ENCODE measurements around the gene SARNP. TPM values are rescaled to one million over a fixed set of nuclear protein-coding genes. Genes with fewer than 3 reads are reported as not detected.

Gene SARNP
- total RNA-seq, 1 donor from 2014 or later: 78.3 TPM

- DNase-seq (ENCODE audit: low spot score): no peak
- Mint-ChIP-seq H3K4me3 (ENCODE audit: low read depth) (no peak overlapping the region), H3K27me3 (ENCODE audit: low read depth) (no peaks in the 10 kb centered on the region), H3K9me3 (no peaks in the 10 kb centered on the region), H3K36me3 (ENCODE audit: low read depth) (peaks cover 44% of the 10 kb centered on the region), H3K4me1 (ENCODE audit: low read depth) (peaks cover 32% of the 10 kb centered on the region), H3K27ac (peak overlapping the region; percentile 10)
- intact Hi-C loops (cut with micrococcal nuclease): no loop called here
These were observed 3.3 kb downstream of the SARNP start for GRCh38 chr12:55814257-55814656.

DNA sequence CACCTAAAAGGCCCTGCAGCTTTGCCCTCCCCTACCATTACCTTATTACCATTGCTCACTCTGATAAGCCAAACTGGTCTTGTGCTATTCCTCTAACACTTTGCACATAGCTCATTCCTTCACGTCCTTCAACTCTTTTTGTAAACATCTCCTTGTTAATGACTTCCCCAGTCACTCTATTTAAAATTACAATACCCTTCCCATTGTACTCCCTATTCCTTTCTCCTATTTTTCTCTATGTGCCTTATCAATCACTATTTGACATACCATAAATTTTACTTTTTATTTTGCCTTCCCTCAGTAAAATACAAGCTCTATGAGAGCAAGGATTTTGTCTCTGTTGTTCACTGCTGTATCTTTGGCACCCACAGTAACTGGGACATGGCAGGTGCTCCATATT is 5.4 kb downstream of the SARNP start:
- no peak overlapping the region for H3K27ac Mint-ChIP-seq
- no peaks in the 10 kb centered on the region for H3K9me3 Mint-ChIP-seq
- H3K4me3 Mint-ChIP-seq (ENCODE audit: low read depth): no peak overlapping the region
- H3K27me3 Mint-ChIP-seq (ENCODE audit: low read depth): no peaks in the 10 kb centered on the region
- no peak for DNase-seq (ENCODE audit: low spot score)
- H3K36me3 Mint-ChIP-seq (ENCODE audit: low read depth): peaks cover 50% of the 10 kb centered on the region
- intact Hi-C loops (cut with micrococcal nuclease): no loop called here
- peaks cover 26% of the 10 kb centered on the region for H3K4me1 Mint-ChIP-seq (ENCODE audit: low read depth)

DNA sequence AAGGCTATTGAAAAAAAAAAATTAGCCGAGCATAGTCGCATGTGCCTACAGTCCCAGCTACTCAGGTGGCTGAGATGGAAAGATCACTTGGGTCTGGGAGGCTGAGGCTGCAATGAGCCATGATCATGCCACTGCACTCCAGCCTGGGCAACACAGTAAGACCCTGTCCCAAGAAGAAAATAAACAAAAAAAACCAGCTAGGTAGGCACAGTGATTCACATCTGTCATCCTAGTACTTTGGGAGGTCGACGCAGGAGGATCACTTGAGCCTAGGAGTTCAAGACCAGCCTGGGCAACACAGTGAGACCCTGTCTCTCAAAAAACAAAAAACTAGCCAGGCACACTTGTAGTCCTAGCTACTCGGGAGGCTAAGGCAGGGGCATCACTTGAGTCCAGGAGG is 8.2 kb downstream of the SARNP start:
- no peaks in the 10 kb centered on the region for H3K9me3 Mint-ChIP-seq
- DNase-seq (ENCODE audit: low spot score): no peak
- H3K27me3 Mint-ChIP-seq (ENCODE audit: low read depth): no peaks in the 10 kb centered on the region
- H3K27ac Mint-ChIP-seq: no peak overlapping the region
- peaks cover 42% of the 10 kb centered on the region for H3K36me3 Mint-ChIP-seq (ENCODE audit: low read depth)
- intact Hi-C loops (cut with micrococcal nuclease): no loop called here
- H3K4me3 Mint-ChIP-seq (ENCODE audit: low read depth): no peak overlapping the region
- H3K4me1 Mint-ChIP-seq (ENCODE audit: low read depth): peaks cover 24% of the 10 kb centered on the region

DNA sequence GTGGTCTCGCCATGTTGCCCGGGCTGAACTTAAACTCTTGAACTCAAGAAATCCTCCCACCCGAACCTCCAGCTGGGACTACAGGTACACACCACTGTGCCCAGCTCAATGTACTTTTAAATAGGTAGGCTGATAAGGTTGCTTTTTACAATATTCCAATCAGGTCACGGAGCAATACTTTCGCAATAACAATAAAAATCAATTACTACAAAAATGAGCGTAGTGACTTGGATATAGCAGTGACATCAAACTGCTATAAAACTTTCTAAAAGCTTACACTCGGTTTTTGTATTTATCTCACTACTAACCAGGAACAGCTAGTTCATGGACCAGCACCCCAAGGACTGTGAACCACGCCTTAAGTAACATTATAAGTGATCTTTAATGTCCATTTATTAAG is 10.5 kb downstream of the SARNP start:
- Mint-ChIP-seq H3K27ac (no peak overlapping the region), H3K36me3 (ENCODE audit: low read depth) (peaks cover 44% of the 10 kb centered on the region), H3K4me1 (ENCODE audit: low read depth) (peaks cover 14% of the 10 kb centered on the region), H3K4me3 (ENCODE audit: low read depth) (no peak overlapping the region), H3K27me3 (ENCODE audit: low read depth) (no peaks in the 10 kb centered on the region), H3K9me3 (no peaks in the 10 kb centered on the region)
- intact Hi-C loops (cut with micrococcal nuclease): no loop called here
- no peak for DNase-seq (ENCODE audit: low spot score)

GRCh38 chr12:55797550-55797949 is 20.0 kb downstream of the SARNP start:
- Mint-ChIP-seq H3K4me1 (ENCODE audit: low read depth) (peaks cover 20% of the 10 kb centered on the region), H3K4me3 (ENCODE audit: low read depth) (no peak overlapping the region), H3K36me3 (ENCODE audit: low read depth) (peaks cover 71% of the 10 kb centered on the region), H3K9me3 (no peaks in the 10 kb centered on the region), H3K27ac (peak overlapping the region; percentile 12), H3K27me3 (ENCODE audit: low read depth) (no peaks in the 10 kb centered on the region)
- DNase-seq (ENCODE audit: low spot score): no peak
- intact Hi-C loops (cut with micrococcal nuclease): loop anchor here (1.0 kb wide), 2 partner anchors 54 to 59 kb away; partner anchors contain the start of gene GDF11

DNA sequence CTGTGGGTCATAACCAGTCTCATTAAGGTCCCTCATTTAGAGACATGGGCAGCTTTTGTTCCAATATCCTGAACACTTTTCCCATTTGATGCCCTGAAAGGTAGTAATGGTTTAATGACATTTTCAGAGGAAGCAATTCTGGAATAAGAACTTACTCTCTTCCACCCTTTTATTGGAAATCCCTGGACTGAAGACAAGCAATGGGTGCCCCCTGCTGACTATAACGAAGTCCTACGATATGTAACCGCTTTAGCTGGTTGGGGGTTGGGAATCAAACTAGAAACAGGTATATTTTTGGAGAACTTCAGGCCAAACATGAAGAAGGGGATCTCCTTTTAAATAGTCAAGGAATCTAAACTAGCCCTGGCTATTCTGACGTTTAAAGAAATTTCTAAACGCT is 20.5 kb downstream of the SARNP start:
- Mint-ChIP-seq H3K36me3 (ENCODE audit: low read depth) (peaks cover 69% of the 10 kb centered on the region), H3K4me1 (ENCODE audit: low read depth) (peaks cover 20% of the 10 kb centered on the region), H3K27me3 (ENCODE audit: low read depth) (no peaks in the 10 kb centered on the region), H3K4me3 (ENCODE audit: low read depth) (no peak overlapping the region), H3K9me3 (no peaks in the 10 kb centered on the region), H3K27ac (peak overlapping the region; percentile 45)
- intact Hi-C loops (cut with micrococcal nuclease): loop anchor here (1.0 kb wide), 2 partner anchors 54 to 59 kb away; partner anchors contain the start of gene GDF11
- DNase-seq (ENCODE audit: low spot score): no peak

DNA sequence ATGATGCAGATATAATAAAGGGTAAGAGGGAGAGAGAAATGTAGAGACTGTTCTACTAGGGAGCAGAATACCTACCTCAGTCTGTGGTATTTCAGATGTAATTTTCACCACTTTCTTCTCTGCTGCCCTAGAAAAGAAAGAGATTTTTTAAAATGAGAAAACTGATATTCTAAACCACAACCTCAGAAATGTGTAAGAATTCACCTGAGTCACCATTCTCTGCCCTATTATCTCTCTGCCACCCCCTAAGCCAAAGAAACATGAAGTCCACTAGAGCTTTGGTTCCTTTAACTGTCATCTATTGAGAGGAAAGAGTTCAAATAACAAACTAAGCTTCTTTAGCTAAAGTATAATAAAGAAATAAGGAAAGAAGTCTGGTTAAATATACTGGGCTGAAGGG is 21.6 kb downstream of the SARNP start:
- peaks cover 20% of the 10 kb centered on the region for H3K4me1 Mint-ChIP-seq (ENCODE audit: low read depth)
- peaks cover 67% of the 10 kb centered on the region for H3K36me3 Mint-ChIP-seq (ENCODE audit: low read depth)
- intact Hi-C loops (cut with micrococcal nuclease): loop anchor here (2.0 kb wide), 1 partner anchor 15 kb away; no protein-coding TSS in a partner anchor
- no peak for DNase-seq (ENCODE audit: low spot score)
- no peaks in the 10 kb centered on the region for H3K9me3 Mint-ChIP-seq
- peak overlapping the region; percentile 55 for H3K27ac Mint-ChIP-seq
- H3K27me3 Mint-ChIP-seq (ENCODE audit: low read depth): no peaks in the 10 kb centered on the region
- no peak overlapping the region for H3K4me3 Mint-ChIP-seq (ENCODE audit: low read depth)

DNA sequence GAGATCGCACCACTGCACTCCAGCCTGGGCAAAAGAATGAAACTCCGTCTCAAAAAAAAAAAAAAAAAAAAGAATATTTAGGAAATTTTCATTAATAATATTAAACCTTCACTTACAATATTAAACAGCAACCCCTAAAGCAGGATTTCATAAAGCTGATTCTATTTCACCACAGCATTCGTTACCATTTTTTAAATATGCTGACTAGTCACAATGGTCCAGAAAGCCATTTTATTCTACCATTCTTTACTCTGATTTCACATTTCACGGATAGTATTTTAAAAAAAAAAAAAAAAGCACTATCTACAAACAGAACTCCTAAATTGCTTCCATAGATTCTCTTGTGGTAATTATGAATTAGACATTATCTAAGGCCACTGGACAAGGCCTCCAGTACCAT is 27.6 kb downstream of the SARNP start:
- intact Hi-C loops (cut with micrococcal nuclease): no loop called here
- Mint-ChIP-seq H3K4me1 (ENCODE audit: low read depth) (no peaks in the 10 kb centered on the region), H3K9me3 (no peaks in the 10 kb centered on the region), H3K4me3 (ENCODE audit: low read depth) (no peak overlapping the region), H3K27me3 (ENCODE audit: low read depth) (no peaks in the 10 kb centered on the region), H3K36me3 (ENCODE audit: low read depth) (peaks cover 69% of the 10 kb centered on the region), H3K27ac (no peak overlapping the region)
- DNase-seq (ENCODE audit: low spot score): no peak

DNA sequence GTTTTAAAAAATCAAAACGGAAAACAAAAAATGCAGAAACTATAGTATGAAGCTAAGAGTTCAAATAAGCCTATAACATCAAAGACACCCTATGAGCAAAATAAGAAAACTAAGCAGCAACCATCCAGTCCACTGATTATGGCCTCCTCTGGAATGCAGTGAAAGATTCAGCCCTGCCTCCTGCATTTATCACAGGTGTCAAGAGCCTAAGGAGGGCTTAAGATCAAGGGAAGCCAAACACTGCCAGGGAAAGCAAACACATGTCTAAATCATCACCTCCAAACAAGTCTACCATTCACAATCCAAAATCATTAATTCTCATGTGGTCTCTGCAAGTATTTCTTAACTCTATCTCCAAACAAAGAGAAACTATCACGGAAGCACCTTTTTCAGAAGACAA is 28.4 kb downstream of the SARNP start:
- no peak for DNase-seq (ENCODE audit: low spot score)
- no peak overlapping the region for H3K27ac Mint-ChIP-seq
- no peaks in the 10 kb centered on the region for H3K4me1 Mint-ChIP-seq (ENCODE audit: low read depth)
- H3K36me3 Mint-ChIP-seq (ENCODE audit: low read depth): peaks cover 70% of the 10 kb centered on the region
- no peaks in the 10 kb centered on the region for H3K9me3 Mint-ChIP-seq
- intact Hi-C loops (cut with micrococcal nuclease): no loop called here
- no peak overlapping the region for H3K4me3 Mint-ChIP-seq (ENCODE audit: low read depth)
- H3K27me3 Mint-ChIP-seq (ENCODE audit: low read depth): no peaks in the 10 kb centered on the region

GRCh38 chr12:55788546-55788945 is 29.0 kb downstream of the SARNP start:
- Mint-ChIP-seq H3K27ac (no peak overlapping the region), H3K4me1 (ENCODE audit: low read depth) (no peaks in the 10 kb centered on the region), H3K36me3 (ENCODE audit: low read depth) (peaks cover 72% of the 10 kb centered on the region), H3K4me3 (ENCODE audit: low read depth) (no peak overlapping the region), H3K27me3 (ENCODE audit: low read depth) (no peaks in the 10 kb centered on the region), H3K9me3 (no peaks in the 10 kb centered on the region)
- DNase-seq (ENCODE audit: low spot score): no peak
- intact Hi-C loops (cut with micrococcal nuclease): no loop called here

DNA sequence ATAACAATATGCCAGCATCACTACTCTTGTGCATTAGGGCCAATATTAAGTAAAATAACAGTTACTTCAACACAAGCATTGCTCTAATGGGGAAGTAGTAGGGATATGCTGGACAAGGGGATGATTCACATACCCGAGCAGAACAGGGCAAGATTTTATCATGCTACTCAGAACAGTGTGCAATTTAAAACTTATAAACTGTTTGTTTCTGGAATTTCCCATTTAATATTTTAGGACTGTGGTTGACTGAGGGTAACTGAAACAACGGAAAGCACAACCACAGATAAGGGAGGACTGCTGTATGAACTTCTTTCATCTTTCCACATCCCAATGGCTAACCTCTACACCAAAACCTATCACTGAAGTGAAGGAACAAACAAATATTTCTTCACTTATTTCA is 36.8 kb downstream of the SARNP start:
- H3K27ac Mint-ChIP-seq: peak overlapping the region; percentile 51
- peaks cover 85% of the 10 kb centered on the region for H3K36me3 Mint-ChIP-seq (ENCODE audit: low read depth)
- DNase-seq (ENCODE audit: low spot score): no peak
- H3K27me3 Mint-ChIP-seq (ENCODE audit: low read depth): no peaks in the 10 kb centered on the region
- no peak overlapping the region for H3K4me3 Mint-ChIP-seq (ENCODE audit: low read depth)
- intact Hi-C loops (cut with micrococcal nuclease): loop anchor here (2.0 kb wide), 1 partner anchor 14 kb away; no protein-coding TSS in a partner anchor
- H3K4me1 Mint-ChIP-seq (ENCODE audit: low read depth): peaks cover 20% of the 10 kb centered on the region
- no peaks in the 10 kb centered on the region for H3K9me3 Mint-ChIP-seq

- intact Hi-C loops (cut with micrococcal nuclease): no loop called here
- no peak overlapping the region for H3K4me3 Mint-ChIP-seq (ENCODE audit: low read depth)
- peaks cover 67% of the 10 kb centered on the region for H3K36me3 Mint-ChIP-seq (ENCODE audit: low read depth)
- H3K27me3 Mint-ChIP-seq (ENCODE audit: low read depth): no peaks in the 10 kb centered on the region
- peaks cover 27% of the 10 kb centered on the region for H3K4me1 Mint-ChIP-seq (ENCODE audit: low read depth)
- no peak for DNase-seq (ENCODE audit: low spot score)
- no peaks in the 10 kb centered on the region for H3K9me3 Mint-ChIP-seq
- no peak overlapping the region for H3K27ac Mint-ChIP-seq
These were observed 39.7 kb downstream of the SARNP start for GRCh38 chr12:55777856-55778255.

GRCh38 chr12:55771736-55772135 is 45.8 kb downstream of the SARNP start:
- H3K4me3 Mint-ChIP-seq (ENCODE audit: low read depth): no peak overlapping the region
- H3K27me3 Mint-ChIP-seq (ENCODE audit: low read depth): no peaks in the 10 kb centered on the region
- peaks cover 17% of the 10 kb centered on the region for H3K4me1 Mint-ChIP-seq (ENCODE audit: low read depth)
- no peak for DNase-seq (ENCODE audit: low spot score)
- H3K27ac Mint-ChIP-seq: no peak overlapping the region
- intact Hi-C loops (cut with micrococcal nuclease): no loop called here
- H3K9me3 Mint-ChIP-seq: no peaks in the 10 kb centered on the region
- peaks cover 44% of the 10 kb centered on the region for H3K36me3 Mint-ChIP-seq (ENCODE audit: low read depth)

- intact Hi-C loops (cut with micrococcal nuclease): no loop called here
- H3K27ac Mint-ChIP-seq: no peak overlapping the region
- peaks cover 49% of the 10 kb centered on the region for H3K36me3 Mint-ChIP-seq (ENCODE audit: low read depth)
- no peak overlapping the region for H3K4me3 Mint-ChIP-seq (ENCODE audit: low read depth)
- H3K9me3 Mint-ChIP-seq: no peaks in the 10 kb centered on the region
- no peaks in the 10 kb centered on the region for H3K27me3 Mint-ChIP-seq (ENCODE audit: low read depth)
- no peak for DNase-seq (ENCODE audit: low spot score)
- peaks cover 11% of the 10 kb centered on the region for H3K4me1 Mint-ChIP-seq (ENCODE audit: low read depth)
These were observed 50.4 kb downstream of the SARNP start for GRCh38 chr12:55767156-55767555.
